HCT116 (cell line): ENCODE data around the gene BTNL9.

ENCODE experiments used
- CBX3 ChIP-seq: IDR thresholded peaks from 2 replicates; pipeline ENCODE4 v1.6.1; 2012; ENCODE audit warnings: low read depth
- POLR2A ChIP-seq: IDR thresholded peaks from 2 replicates; pipeline ENCODE4 v1.7.0; 2011; ENCODE audit warnings: borderline replicate concordance; ENCODE audit not compliant: insufficient read depth, insufficient read length; ENCODE audit errors: extremely low read depth
- POLR2AphosphoS5 ChIP-seq: IDR thresholded peaks from 2 replicates; pipeline ENCODE4 v1.6.1; 2011; ENCODE audit warnings: mild to moderate bottlenecking, low read depth, low read length, moderate library complexity
- RAD21 ChIP-seq: IDR thresholded peaks from 2 replicates; pipeline ENCODE4 v1.6.1; 2012; ENCODE audit warnings: low read depth, mild to moderate bottlenecking
- SRF ChIP-seq: IDR thresholded peaks from 2 replicates; pipeline ENCODE4 v1.6.1; 2012; ENCODE audit warnings: low read depth
- YY1 ChIP-seq: IDR thresholded peaks from 2 replicates; pipeline ENCODE4 v1.6.1; 2011; ENCODE audit warnings: low read length, low read depth, moderate library complexity, mild to moderate bottlenecking; ENCODE audit not compliant: insufficient replicate concordance; ENCODE audit errors: extremely low read depth
- ZNF274 ChIP-seq: fragments of 200-500 bp; sonication (Bioruptor generic); IDR thresholded peaks from 2 replicates; pipeline ENCODE4 v1.6.1; 2014; ENCODE audit warnings: mild to moderate bottlenecking, low read depth, low read length, inconsistent platforms
- TF ChIP-seq, protein P1 (sequence below): IDR thresholded peaks from 2 replicates; pipeline ENCODE4 v1.6.1; 2012
- TF ChIP-seq, protein P2 (sequence below), 3 experiments: fragments of 200-600 bp in 1 of 3; sonication (generic) in 1 of 3; IDR thresholded peaks in 2 of 3; conservative IDR thresholded peaks in 1 of 3; 2 replicates each; pipeline ENCODE4 v1.5.1; 2012 to 2017; ENCODE audit warnings: low read depth in 2 of 3, low read length in 2 of 3, antibody characterized with exemption in 1 of 3, borderline replicate concordance in 1 of 3, control low read depth in 1 of 3, mild to moderate bottlenecking in 1 of 3, mixed read lengths in 1 of 3, mixed run types in 1 of 3, moderate library complexity in 1 of 3; ENCODE audit not compliant: insufficient read depth in 1 of 3
- TF ChIP-seq, protein P3 (sequence below): IDR thresholded peaks from 2 replicates; pipeline ENCODE4 v1.6.1; 2012

DNA sequence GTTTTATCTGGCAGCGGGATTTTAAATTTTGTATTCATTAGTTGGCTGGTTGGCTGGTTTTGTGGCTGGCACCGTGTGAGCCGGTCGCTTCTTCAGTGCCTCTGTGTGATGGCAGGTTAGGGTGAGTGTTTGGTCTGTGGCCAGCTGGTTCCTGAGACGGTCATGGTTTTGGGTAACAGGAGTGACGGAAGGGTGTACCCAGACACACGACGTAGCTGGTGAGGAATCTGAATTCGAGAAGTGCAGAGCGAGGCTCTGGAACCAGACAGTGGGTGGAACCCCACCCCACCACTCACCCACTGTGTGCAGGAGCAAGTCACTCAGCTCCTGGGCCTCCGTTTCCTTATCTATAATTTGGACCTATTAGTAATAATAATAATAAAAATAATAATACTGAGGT, 2.7 kb downstream of the BTNL9 start:
- TF ChIP-seq, protein P1, sequence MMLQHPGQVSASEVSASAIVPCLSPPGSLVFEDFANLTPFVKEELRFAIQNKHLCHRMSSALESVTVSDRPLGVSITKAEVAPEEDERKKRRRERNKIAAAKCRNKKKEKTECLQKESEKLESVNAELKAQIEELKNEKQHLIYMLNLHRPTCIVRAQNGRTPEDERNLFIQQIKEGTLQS = no peak
- TF ChIP-seq ZNF274 (no peak), YY1 (no peak), SRF (no peak), POLR2A (no peak), POLR2AphosphoS5 (no peak), CBX3 (no peak), RAD21 (no peak)
- TF ChIP-seq, protein P2, sequence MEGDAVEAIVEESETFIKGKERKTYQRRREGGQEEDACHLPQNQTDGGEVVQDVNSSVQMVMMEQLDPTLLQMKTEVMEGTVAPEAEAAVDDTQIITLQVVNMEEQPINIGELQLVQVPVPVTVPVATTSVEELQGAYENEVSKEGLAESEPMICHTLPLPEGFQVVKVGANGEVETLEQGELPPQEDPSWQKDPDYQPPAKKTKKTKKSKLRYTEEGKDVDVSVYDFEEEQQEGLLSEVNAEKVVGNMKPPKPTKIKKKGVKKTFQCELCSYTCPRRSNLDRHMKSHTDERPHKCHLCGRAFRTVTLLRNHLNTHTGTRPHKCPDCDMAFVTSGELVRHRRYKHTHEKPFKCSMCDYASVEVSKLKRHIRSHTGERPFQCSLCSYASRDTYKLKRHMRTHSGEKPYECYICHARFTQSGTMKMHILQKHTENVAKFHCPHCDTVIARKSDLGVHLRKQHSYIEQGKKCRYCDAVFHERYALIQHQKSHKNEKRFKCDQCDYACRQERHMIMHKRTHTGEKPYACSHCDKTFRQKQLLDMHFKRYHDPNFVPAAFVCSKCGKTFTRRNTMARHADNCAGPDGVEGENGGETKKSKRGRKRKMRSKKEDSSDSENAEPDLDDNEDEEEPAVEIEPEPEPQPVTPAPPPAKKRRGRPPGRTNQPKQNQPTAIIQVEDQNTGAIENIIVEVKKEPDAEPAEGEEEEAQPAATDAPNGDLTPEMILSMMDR (IDR thresholded peaks at IDR 0.05 in 2 of 3, conservative IDR thresholded peaks at IDR 0.05 in 1 of 3; ENCODE audit: borderline replicate concordance in 1 of 3, insufficient read depth in 1 of 3, low read depth in 2 of 3, low read length in 2 of 3) = no peak
- TF ChIP-seq, protein P3, sequence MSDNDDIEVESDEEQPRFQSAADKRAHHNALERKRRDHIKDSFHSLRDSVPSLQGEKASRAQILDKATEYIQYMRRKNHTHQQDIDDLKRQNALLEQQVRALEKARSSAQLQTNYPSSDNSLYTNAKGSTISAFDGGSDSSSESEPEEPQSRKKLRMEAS = no peak
